OCI-M1 (cell line): ENCODE data around the gene RTF2.

Experiments used
- DNase-seq: peaks from one replicate; lab custom pipeline; 2025; lab: John Stamatoyannopoulos, UW

RTF2 gene

DNA sequence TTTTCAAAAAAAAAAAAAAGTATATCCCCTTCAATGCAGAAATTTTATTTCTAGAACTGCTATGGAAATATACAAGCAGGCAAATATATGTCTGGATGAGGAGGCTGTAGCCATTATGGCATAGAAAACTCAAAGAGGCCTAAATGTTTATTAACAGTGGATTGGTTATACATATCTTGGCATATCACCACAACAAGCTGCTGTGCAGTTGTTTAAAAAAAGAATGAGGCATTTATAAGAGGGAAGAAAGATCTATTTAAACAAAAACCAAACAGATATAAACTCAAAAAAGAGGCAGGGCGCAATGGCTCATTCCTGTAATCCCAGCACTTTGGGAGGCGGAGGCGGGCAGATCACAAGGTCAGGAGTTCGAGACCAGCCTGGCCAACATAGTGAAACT lies 30.1 kb upstream of the RTF2 start:
- no peak for DNase-seq

DNA sequence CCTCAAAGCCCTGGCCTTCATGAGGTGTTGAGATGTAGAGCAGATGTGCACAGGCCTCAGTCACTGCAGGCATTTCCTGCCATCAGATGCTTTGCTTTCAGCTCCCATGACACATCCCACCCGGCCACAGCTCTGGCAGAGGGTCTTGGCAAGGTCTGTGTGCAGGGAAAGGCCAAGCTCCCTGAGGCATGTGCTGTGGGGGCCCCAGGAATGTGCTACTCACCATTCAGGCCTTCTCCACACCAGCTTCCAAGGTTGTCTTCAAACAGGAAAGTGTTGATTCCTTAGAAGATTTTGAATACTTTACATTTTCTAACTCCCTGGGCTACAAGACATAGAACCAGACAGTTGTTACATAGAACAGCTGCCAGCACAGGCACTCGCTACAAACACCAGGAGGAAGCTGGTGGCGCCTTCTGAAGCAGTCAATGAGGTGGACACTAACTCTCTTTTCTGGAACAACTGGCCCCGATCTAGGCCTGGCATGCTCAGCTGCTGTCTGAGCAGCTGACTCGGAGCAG lies 28.6 kb upstream of the RTF2 start:
- DNase-seq = no peak

DNA sequence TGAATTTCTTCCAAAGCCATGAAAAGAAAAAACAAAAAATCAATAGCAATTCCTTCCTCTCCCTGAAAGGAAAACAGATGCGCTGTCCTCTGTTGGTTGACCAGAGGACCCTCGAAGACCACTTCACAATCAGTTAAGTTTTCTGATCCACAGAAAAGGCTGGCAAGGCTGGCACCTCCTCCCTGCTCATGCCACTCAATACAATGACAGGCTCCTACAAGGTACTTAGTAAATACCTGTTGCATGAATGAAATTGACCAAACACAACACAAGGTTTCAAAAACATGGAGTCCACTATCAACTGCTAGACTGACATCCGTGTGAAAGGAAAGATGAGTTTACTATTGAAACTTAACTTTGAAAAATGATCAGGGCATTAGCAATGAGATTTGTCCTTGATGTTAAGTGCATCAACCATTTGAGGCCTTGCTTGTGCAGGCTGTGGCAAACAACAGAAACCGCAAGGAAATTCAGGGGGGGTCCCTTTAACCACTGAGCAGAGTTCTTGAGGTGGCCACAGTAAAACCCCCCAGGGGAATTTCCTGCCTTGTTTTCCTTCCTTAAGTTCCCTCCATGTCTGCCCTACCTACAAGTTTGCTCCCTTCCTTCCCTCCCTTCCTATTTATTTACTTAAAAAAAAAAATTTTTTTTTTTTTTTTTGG lies 27.9 kb upstream of the RTF2 start:
- DNase-seq = no peak

DNA sequence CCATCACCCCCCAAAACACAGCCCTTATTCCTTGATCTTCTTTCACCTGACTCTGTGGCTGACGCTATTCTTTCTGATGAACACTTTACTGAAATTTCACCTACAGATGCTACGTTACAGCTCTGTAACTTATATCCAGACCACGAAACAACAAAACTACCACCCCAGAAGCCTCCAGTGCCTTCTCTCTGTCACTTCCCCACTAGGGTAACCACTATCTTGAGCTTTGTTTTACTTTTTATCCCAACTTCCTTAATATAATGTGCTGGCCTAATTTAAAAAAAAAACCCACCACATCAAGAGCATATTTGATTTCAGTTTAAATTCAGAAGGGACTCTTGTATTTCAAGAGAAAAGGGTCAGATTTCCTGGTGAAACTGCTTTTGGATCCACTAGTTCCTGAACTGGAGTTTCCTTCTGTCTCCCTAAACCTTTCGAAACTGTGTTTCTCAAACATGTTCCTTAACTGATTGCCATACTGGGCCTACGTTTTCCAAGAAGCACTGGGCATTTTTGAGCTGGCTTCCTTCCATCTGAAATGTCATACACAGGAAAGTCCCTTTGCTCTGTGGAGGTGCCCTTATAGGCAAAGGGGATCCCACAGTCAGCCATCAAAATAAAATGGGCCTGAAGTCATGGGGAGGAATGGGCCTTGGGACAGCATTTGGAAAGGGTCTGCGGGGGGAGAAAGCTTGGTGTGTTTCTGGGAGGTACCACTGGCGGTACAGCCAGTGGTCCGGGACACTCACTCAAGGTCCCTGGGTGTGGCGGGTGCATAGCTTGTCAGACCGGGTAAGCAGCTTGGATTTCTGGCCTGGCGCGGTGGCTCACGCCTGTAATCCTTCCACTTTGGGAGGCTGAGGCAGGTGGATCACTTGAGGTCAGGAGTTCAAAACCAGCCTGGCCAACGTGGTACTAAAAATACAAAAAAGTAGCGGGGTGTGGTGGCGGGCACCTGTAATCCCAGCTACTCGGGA lies 25.8 kb upstream of the RTF2 start:
- peak; percentile 6 for DNase-seq

GRCh38 chr20:56443654-56444540 lies 24.5 kb upstream of the RTF2 start:
- no peak for DNase-seq

- DNase-seq = no peak
Measured at GRCh38 chr20:56445130-56445529, 23.3 kb upstream of the RTF2 start.

DNA sequence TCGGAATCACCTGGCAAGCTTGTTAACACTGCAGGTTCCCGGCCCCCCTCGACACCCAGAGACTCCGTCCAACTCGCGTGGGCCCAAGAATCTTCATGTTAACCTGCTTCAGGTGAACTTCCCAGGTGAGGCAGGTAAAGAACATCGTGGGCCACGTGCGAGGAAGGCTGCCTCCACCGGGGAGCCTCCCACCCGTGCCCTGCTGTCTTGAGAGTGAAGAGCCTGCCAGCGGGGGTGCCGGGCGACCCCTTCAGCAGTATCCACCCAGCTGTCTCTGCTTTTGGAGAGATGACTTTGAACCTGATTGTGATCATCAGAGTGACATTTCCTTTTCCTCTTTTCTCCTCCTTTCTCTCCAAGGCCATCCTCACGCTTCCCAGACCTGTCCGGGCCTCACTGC lies 22.9 kb upstream of the RTF2 start:
- no peak for DNase-seq

DNA sequence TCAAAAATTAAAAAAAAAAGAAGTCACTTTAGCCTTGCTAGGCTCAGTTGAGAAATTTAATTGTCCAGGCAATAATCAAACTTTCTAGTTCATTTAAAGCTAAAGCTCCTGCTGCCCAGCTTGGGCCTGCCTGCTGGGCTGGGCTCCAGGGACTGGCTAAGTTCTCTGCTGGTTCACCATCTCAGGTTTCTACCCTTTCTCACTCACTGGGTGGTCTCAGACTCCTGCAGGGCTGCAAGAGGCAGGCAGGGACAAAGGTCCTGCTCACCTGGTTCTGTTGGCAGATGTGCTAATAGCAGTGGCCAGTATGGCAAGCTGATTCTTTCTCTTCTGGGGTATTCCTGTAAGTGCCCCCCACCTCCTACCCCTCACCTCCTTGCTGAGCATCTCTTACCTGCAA lies 21.2 kb upstream of the RTF2 start:
- no peak for DNase-seq

- DNase-seq = no peak
Measured at GRCh38 chr20:56449459-56449858, 19.0 kb upstream of the RTF2 start.

DNA sequence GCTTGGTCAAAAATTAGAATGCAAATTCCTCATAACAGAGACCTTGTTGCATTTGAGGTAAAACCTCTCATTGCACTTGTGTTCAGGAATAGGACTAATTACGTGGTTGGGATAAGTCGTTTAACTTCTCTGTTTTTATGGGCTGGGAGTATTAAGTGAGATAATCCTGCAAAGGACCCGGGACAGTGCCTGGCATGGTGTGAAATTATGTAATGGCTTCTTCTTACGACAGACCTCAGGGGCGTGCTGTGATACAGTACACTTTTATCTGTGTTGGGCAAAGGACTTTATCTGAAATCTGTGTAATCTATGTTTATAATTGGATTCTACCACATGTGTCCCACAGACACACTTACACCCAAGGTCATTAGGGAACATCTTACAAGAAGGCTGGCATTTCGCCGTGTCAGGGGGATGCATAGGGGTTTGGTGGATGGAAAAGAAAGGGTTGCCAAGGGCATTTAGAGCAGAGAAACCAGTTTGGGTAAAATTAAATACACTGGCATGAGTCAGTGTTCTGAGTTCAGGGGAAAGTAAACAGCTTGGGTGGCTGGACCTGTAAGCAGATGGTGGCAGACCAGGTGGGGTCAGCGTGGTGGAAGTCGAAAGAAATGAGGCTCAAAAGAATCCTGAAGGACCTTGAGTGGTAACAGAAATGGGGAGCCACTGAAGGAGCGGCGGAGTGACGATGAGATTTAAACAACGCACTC lies 17.2 kb upstream of the RTF2 start:
- DNase-seq = no peak

- DNase-seq = peak; percentile 2
Measured at GRCh38 chr20:56453352-56453751, 15.1 kb upstream of the RTF2 start.

GRCh38 chr20:56454754-56455153 lies 13.7 kb upstream of the RTF2 start:
- DNase-seq = no peak

DNA sequence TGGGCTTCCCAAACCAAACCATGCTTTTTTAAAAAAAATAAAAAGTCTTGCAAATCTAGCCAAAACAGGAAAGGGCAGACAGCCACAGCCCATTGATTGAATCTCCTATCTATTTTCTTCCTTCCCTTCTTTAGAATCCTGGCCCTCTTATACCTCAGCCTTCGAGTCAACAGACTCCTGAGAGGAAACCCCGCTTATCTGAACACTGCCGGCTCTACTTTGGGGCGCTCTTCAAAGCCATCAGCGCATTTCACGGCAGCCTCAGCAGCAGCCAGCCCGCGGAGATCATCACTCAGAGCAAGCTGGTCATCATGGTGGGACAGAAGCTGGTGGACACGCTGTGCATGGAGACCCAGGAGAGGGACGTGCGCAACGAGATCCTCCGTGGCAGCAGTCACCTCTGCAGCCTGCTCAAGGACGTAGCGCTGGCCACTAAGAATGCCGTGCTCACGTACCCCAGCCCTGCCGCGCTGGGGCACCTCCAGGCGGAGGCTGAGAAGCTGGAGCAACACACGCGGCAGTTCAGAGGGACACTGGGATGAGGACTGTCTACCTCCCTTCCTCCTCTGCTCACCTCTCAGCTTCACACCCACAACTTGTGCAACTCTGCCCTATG lies 10.1 kb upstream of the RTF2 start:
- DNase-seq = no peak

GRCh38 chr20:56460459-56460858 lies 8.0 kb upstream of the RTF2 start:
- no peak for DNase-seq

DNA sequence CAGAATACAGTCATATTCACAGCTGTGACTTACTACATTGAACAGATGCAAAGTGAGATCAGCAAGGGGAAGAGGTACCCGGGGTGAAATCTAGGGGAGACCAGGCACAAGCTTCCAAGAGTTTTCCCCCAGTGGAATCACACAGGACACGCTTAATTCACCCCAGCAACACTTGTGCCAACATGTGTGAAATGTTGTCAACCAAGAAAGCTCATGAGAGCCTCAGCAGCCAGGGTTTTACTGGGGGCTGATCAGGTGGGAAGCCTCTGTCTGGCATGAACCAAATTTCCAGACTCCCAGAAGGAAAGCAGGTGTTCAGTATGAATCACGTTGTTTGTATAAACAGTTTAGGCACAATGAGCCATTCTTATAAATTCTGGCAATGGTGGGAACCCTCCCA lies 6.9 kb upstream of the RTF2 start:
- no peak for DNase-seq

DNA sequence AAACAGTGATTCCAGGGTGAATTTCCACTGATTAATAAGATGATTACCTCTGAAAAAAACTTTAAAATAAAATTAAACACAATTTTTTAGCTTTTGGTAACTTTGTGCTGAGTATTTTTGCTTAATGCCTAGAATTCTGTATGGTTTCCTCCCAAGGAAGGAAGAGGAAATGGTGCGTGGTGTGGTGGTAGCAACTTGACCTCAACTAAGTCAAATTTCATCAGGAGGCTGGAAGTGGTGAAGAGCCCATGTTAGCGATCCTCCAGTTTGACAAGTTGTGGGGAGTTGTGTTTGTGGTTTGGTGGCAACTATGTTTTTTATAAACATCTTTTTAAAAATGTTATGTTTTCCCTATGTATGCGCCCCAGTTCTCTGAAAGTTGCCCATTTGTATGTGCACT lies 5.0 kb upstream of the RTF2 start:
- DNase-seq = no peak

GRCh38 chr20:56465997-56466396 lies 2.4 kb upstream of the RTF2 start:
- peak; percentile 55 for DNase-seq

- no peak for DNase-seq
Measured at GRCh38 chr20:56467968-56468315, 485 bp upstream of the RTF2 start.

- DNase-seq = no peak
Measured at GRCh38 chr20:56469077-56469449, 636 bp downstream of the RTF2 start.

GRCh38 chr20:56483970-56484369 lies 15.5 kb downstream of the RTF2 start:
- no peak for DNase-seq

DNA sequence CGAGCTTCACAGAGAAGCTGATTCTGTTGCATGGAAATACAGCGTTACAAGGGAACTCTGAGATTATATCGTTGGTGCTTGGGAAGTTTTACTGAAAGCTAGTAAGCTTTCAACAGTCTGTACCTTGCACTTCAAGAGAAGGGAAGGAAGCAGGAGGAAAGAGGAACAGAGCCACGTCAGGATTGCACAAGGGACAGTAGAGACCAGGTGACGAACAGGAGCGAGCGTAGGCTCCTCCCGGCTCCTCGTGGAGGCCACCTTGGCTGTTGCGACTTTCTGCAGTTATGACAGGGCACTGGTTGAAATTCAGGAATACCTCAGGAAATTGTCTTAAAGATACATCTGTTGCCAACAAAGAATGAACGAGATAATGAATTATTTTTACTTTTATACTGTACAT lies 18.8 kb downstream of the RTF2 start:
- DNase-seq = no peak
